Activated CD8-positive, alpha-beta T cell treated with anti-CD3 and anti-CD28 coated beads, Interleukin-2, amount 10 ng/mL, durations not matched to agents 7 days and 5 days (primary cell): ENCODE results near the gene EPB41L4B. TPM values are rescaled to one million over a fixed set of nuclear protein-coding genes. Genes with fewer than 3 reads are reported as not detected.

Experiments used
- ATAC-seq: fragments of 150-1000 bp; cut with Tn5 transposase; one replicate; pipeline ENCODE4 v1.10.0; 2021; ENCODE audit warnings: moderate library complexity
- CTCF ChIA-PET: fragments of 350-600 bp; sonication (Branson Sonifier 250); formaldehyde crosslinking; loops from one replicate; lab custom pipeline; 2021; ENCODE audit warnings: antibody characterized with exemption; lab: Charles Lee
- POLR2A ChIA-PET: fragments of 350-600 bp; sonication (Branson Sonifier 250); formaldehyde crosslinking; loops from one replicate; lab custom pipeline; 2021; ENCODE audit warnings: antibody characterized with exemption; lab: Charles Lee
- DNase-seq: peaks from one replicate; pipeline ENCODE4 v3.0.0-alpha.2; 2020
- H3K27ac Mint-ChIP-seq: one replicate; pipeline ENCODE4 v1.8.0; 2021; ENCODE audit warnings: mild to moderate bottlenecking, mixed read lengths
- H3K27me3 Mint-ChIP-seq: one replicate; pipeline ENCODE4 v1.8.0; 2021; ENCODE audit warnings: low read depth, mixed read lengths
- H3K36me3 Mint-ChIP-seq: one replicate; pipeline ENCODE4 v1.8.0; 2021; ENCODE audit warnings: low read depth, mixed read lengths
- H3K4me1 Mint-ChIP-seq: one replicate; pipeline ENCODE4 v1.8.0; 2021; ENCODE audit warnings: low read depth, mixed read lengths
- H3K4me3 Mint-ChIP-seq: one replicate; pipeline ENCODE4 v1.8.0; 2021; ENCODE audit warnings: mild to moderate bottlenecking, mixed read lengths
- H3K9me3 Mint-ChIP-seq: one replicate; pipeline ENCODE4 v1.8.0; 2022; ENCODE audit warnings: mixed read lengths; ENCODE audit not compliant: insufficient read depth
- total RNA-seq, 2 experiments: library from RNA; stranded (reverse); gene quantifications; one replicate each; pipeline ENCODE4 v1.2.3, GENCODE V29; 2021

The EPB41L4B gene
- total RNA-seq, 2 experiments from 2014 or later: not detected

DNA sequence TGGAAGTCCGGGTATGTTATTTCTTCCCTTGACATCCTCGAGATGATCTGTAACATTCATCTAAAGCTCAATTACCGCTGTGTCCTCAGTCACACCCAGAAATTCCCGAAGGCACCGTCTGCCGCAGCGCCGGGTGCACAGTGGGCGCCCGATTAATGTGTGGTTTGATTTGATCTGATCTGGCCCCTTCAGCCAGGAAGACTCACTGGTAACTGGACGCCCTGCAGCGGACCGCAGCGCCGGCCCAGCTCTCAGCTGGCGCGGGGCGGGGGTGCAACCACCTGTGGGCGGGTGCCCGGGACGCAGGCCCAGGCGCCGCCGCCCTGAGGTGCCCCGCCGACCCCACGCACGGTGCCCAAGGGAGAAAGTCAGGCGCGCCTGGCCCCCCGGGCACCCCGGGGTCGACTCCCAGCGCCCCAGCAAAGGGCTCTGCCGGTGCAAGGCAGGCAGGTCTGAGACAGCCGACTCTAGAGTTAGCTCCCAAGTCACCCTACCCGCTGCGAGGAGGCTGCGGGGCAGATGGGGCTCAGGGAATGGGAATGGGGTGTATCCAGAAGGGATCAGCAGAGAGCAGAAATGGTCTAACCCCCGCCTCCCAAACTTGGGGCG is 1.7 kb downstream of the EPB41L4B start:
- POLR2A ChIA-PET: no interaction called here
- H3K4me3 Mint-ChIP-seq: peak overlapping the region; percentile 55
- CTCF ChIA-PET: interaction anchor here (0.9 to 1.2 kb wide), 2 partner anchors 76 to 90 kb away, joined by 3 read pairs; no protein-coding TSS in a partner anchor

DNA sequence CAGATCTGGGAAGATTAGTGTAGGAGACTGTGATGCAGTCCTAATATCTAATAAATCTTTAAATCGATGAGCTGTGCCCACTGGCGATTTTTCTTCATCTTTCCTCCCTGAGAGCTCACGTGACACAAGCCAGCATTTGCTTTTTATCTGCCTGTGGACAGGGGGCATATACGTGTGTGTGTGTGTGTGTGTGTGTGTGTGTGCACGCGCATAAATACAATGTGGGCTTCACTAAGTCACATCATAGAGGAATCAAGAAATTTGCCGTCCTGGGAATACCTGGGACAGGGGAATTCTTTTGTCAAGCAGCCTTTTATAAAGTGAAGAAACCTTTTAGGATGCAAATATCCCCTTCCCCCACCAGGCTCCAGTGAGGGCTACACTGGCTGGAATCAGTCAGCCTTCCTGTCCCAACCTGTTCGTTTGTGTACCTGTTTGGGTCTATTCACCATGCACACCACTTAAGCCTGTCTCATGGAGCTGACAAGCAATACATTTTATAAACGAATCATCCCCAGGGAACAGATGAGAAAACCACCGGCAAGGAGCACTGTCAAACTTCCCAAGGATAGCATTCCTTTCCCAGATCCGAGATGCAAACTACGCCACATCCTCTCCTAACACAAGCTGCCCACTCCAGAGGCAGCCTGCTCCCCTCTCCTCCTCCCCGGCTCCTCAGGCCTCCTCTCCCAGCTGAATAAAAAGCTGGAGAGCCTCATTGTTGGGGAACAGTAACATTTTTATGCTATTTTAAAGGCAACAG is 2.7 kb downstream of the EPB41L4B start:
- Mint-ChIP-seq H3K36me3 (no peaks in the 10 kb centered on the region), H3K27me3 (peaks cover 61% of the 10 kb centered on the region), H3K27ac (no peak overlapping the region), H3K4me1 (peaks cover 14% of the 10 kb centered on the region), H3K9me3 (no peaks in the 10 kb centered on the region), H3K4me3 (no peak overlapping the region)
- POLR2A ChIA-PET: interaction anchor here (0.8 kb wide), 1 partner anchor 122 kb away, joined by 4 read pairs; no protein-coding TSS in a partner anchor
- DNase-seq: no peak
- no peak for ATAC-seq
- CTCF ChIA-PET: interaction anchor here (0.9 kb wide), 1 partner anchor 91 kb away, joined by 3 read pairs; no protein-coding TSS in a partner anchor

More for the DNA sequence above, 1.7 kb downstream of the EPB41L4B start:
- no peak overlapping the region for H3K27ac Mint-ChIP-seq
- H3K4me1 Mint-ChIP-seq: peaks cover 14% of the 10 kb centered on the region
- ATAC-seq: no peak
- no peaks in the 10 kb centered on the region for H3K36me3 Mint-ChIP-seq
- H3K27me3 Mint-ChIP-seq: peaks cover 66% of the 10 kb centered on the region
- DNase-seq: no peak
- no peaks in the 10 kb centered on the region for H3K9me3 Mint-ChIP-seq

DNA sequence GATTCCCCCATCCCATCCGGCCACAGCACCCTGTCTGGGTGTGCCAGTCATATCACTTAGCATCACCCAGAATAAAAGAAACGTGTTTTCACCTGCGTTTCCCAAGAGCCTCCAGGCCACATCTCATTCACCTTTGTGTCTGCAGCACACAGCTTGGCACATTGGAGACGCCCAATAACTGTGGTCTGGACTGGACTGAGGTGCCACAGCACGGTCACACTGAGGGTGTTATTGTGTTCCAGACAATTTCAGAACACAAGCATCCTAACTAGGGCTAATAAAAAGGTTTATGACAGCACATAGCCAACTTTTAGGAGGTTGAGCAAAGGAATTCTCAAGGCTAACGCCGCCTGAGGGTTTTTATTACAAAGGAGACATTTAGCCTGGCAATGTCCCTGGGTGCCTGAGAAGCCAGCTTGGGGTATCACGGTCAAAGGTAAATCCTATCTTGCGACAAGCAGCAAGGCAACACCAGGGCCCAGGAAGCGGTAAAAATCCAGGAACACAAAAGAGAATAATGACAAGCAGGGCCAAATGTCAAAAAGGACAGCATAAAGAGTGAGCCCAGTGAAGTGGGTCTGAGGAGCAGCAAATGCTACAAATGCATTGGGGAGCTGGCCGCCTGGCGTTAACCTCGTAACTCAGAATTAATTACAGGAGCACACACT is 3.4 kb downstream of the EPB41L4B start:
- DNase-seq (no peak), ATAC-seq (no peak)
- H3K4me3 Mint-ChIP-seq: no peak overlapping the region

DNA sequence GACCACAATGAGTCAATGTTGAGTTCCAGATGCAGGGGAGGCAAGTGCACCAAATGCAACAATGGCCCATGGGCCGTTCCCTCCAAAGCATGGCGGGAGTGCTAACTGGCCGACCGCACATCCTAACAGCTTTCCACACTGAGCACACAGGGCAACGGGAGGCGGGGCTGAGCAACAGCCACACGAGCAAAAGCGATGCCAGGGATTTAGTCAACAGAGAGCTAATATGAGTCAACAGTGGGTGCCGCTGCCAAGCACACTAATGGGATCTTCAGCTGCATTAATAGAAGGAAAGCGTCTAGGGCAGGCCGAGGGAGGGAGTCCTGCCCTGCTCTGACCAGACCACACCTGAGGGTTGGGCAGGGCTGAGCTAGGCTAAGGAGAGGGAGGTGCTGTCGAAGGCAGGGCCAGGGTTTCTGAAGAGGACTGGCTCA is 4.6 kb downstream of the EPB41L4B start:
- ChIA-PET CTCF (no interaction called here), POLR2A (no interaction called here)
- no peak overlapping the region for H3K27ac Mint-ChIP-seq
- no peaks in the 10 kb centered on the region for H3K36me3 Mint-ChIP-seq
- peaks cover 11% of the 10 kb centered on the region for H3K4me1 Mint-ChIP-seq
- ATAC-seq: no peak
- H3K27me3 Mint-ChIP-seq: peaks cover 55% of the 10 kb centered on the region
- H3K4me3 Mint-ChIP-seq: no peak overlapping the region
- no peaks in the 10 kb centered on the region for H3K9me3 Mint-ChIP-seq
- DNase-seq: no peak

More for the DNA sequence above, 3.4 kb downstream of the EPB41L4B start:
- Mint-ChIP-seq H3K4me1 (peaks cover 14% of the 10 kb centered on the region), H3K27me3 (peaks cover 60% of the 10 kb centered on the region), H3K9me3 (no peaks in the 10 kb centered on the region), H3K27ac (no peak overlapping the region), H3K36me3 (no peaks in the 10 kb centered on the region)
- POLR2A ChIA-PET: interaction anchor here (0.8 kb wide), 1 partner anchor 123 kb away, joined by 4 read pairs; no protein-coding TSS in a partner anchor
- CTCF ChIA-PET: no interaction called here

DNA sequence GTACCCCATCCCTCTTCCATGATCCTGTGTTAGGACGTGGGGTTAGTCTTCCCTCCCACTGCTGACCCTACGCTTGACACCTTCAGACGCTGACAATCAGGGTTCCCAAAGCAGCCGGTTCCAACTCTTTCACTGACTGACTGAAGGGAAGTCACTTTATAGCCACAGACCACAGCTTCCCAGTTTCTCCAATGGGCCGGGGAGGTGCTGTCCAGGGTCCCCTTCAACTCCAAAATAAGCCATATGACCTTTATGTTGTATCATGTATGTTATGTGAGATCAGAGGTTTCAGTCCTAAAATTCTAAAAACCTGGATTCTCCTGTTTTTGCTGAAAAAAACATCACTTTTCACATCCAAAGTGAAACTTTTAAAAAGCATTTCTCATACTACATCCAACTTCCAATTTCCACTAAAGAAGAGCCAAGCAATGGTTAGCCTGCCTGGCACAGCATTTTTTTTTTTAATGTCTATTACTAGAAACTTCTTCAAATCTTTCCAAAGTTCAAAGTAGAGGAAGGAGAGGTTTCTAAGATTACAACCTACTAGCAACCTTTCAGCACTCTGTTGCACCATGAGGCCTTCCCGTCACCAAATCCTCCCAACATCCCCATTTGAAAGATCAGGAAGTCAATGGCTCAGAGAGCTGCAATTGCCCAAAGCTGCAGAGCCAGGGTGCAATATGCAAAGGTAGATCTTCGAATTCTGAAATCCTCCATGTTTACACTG is 5.2 kb downstream of the EPB41L4B start:
- DNase-seq (no peak), ATAC-seq (no peak)
- Mint-ChIP-seq H3K4me1 (peaks cover 8% of the 10 kb centered on the region), H3K36me3 (no peaks in the 10 kb centered on the region), H3K27ac (no peak overlapping the region), H3K27me3 (peaks cover 55% of the 10 kb centered on the region), H3K9me3 (no peaks in the 10 kb centered on the region), H3K4me3 (no peak overlapping the region)
- ChIA-PET CTCF (interaction anchor here (0.9 kb wide), 1 partner anchor 19 kb away, joined by 4 read pairs; no protein-coding TSS in a partner anchor), POLR2A (no interaction called here)

DNA sequence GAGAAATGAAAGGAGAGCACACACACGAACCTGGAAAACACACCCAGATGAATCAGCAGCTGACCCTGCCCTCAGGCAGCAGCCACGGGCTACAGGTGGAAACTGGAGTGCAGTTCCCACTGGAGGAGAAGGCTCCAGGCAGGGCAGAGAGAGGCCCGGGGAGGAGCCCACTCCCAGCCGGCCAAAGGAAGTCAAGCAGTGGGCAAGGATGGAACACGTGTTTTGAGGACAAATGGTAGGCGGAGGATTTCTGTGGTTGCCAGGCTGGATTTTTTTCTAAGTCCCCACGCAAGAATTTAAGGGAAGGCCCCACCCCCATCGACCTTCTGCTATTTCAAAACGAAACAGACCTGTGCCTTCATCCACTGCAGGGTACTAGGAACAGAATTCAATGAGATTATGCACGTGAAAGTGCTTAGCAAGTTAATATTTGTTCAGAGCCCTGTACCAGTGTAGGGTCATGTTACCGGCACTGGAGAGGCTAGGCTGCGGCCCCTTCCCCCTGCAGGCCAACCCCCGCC is 6.8 kb downstream of the EPB41L4B start:
- POLR2A ChIA-PET: no interaction called here
- Mint-ChIP-seq H3K36me3 (no peaks in the 10 kb centered on the region), H3K4me3 (no peak overlapping the region), H3K9me3 (no peaks in the 10 kb centered on the region), H3K27me3 (peaks cover 53% of the 10 kb centered on the region), H3K4me1 (peaks cover 5% of the 10 kb centered on the region), H3K27ac (no peak overlapping the region)
- no peak for ATAC-seq
- CTCF ChIA-PET: no interaction called here
- DNase-seq: no peak

DNA sequence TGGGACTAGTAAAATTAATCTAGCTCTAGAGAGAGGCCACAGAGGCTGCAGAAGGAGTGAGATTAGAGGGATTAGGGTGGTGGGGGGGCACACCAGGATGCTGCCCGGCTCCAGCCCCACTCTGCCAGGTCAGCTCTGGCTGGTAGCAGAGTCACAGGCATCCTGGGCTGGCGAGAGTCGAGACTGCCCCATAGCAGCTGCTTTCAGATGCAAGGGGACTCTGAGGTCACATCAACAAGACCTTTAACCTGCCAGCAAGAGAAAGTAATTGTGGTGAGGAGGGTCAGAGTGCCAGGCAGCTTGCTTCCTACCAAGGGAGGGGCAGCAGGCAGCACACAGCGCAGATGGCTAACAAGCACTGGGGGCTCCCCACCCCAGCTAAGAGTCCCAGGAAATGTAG is 7.5 kb downstream of the EPB41L4B start:
- Mint-ChIP-seq H3K9me3 (no peaks in the 10 kb centered on the region), H3K4me1 (no peaks in the 10 kb centered on the region), H3K36me3 (no peaks in the 10 kb centered on the region), H3K27ac (no peak overlapping the region), H3K27me3 (peaks cover 46% of the 10 kb centered on the region), H3K4me3 (no peak overlapping the region)
- ChIA-PET POLR2A (no interaction called here), CTCF (interaction anchor here (1.1 kb wide), 1 partner anchor 415 kb away, joined by 3 read pairs; no protein-coding TSS in a partner anchor)
- DNase-seq (no peak), ATAC-seq (no peak)

DNA sequence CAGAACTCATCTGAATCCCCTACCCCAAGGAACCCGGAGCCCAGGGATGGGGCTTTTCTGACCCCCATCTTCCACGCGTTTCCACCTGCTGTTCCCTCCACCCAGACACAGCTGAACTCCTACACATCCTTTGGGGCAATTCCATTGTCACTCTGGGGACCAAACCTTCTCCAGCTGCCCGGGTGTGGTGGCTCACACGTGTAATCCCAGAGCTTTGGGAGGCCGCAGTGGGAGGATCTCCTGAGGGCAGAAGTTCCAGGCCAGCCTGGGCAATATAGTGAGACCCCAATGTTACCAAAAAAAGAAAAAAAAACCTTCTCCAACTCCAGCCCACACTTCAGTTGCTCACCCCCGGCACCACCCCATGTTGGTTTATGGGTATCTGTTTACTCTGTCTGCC is 8.1 kb downstream of the EPB41L4B start:
- H3K9me3 Mint-ChIP-seq: no peaks in the 10 kb centered on the region
- H3K27me3 Mint-ChIP-seq: peaks cover 40% of the 10 kb centered on the region
- ChIA-PET POLR2A (no interaction called here), CTCF (interaction anchor here (1.1 kb wide), 1 partner anchor 415 kb away, joined by 3 read pairs; no protein-coding TSS in a partner anchor)
- no peaks in the 10 kb centered on the region for H3K36me3 Mint-ChIP-seq
- H3K4me3 Mint-ChIP-seq: no peak overlapping the region
- H3K4me1 Mint-ChIP-seq: no peaks in the 10 kb centered on the region
- no peak overlapping the region for H3K27ac Mint-ChIP-seq
- ATAC-seq (no peak), DNase-seq (no peak)

DNA sequence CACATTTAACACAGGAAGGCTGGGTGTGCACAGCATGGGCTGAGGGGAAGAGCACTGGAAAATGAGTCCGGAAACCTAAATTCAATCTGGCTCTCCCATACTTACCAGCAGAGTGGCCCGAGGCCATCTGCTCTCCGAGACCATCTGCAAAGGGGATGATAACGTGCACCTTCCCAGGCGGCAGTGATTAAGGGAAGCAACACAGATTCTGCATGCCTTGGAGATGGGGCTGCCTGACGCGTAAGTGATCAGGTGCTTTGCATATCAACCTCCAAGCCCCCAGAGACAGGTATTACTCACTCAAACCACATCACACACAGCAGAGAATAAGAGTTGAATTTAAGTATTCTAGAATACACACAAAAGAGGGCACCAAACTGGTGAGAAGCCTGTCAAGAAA is 9.1 kb downstream of the EPB41L4B start:
- no peak for DNase-seq
- ChIA-PET POLR2A (no interaction called here), CTCF (no interaction called here)
- Mint-ChIP-seq H3K36me3 (no peaks in the 10 kb centered on the region), H3K9me3 (no peaks in the 10 kb centered on the region), H3K27ac (no peak overlapping the region), H3K27me3 (peaks cover 31% of the 10 kb centered on the region), H3K4me1 (no peaks in the 10 kb centered on the region), H3K4me3 (no peak overlapping the region)
- no peak for ATAC-seq

DNA sequence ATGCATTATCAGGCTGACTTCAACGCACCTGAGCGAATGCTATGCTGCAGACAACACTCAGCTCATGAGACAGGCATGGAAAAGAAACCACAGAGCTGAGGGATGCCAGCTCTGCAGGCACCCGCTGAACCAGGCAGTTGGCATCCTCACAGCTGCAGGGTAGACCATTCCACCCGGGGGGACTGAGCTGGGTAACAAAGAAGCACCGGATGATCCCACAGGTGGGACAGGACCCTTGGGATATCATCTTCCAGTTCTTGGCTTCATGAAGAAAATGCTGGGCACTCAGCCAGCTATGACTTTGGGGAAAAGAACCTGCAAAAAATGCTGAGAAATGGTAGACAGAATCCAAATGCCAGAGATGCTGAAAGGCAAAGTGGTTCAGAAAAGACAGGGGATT is 9.6 kb downstream of the EPB41L4B start:
- ATAC-seq (no peak), DNase-seq (no peak)
- no peaks in the 10 kb centered on the region for H3K4me1 Mint-ChIP-seq
- no peaks in the 10 kb centered on the region for H3K9me3 Mint-ChIP-seq
- no peak overlapping the region for H3K27ac Mint-ChIP-seq
- ChIA-PET POLR2A (no interaction called here), CTCF (no interaction called here)
- H3K27me3 Mint-ChIP-seq: peaks cover 29% of the 10 kb centered on the region
- no peak overlapping the region for H3K4me3 Mint-ChIP-seq
- no peaks in the 10 kb centered on the region for H3K36me3 Mint-ChIP-seq

DNA sequence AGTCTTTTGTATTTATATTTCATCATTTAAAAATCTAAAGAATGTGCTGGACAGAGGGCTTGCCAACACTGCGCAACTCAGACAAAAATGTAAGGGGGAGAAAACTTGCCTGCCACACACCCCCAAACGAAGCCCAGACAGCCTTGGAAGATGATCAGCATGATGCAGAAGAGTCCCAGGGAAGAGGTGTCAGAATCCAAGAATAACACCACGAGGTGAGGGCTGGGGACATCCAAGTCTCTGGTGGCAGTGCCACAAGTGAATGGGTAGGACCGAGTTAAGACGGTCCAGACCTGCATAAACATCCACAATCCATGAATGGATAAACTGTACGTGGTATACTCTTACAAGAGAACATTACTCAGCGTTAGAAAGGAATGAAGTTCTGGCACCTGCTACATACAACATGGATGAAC is 10.4 kb downstream of the EPB41L4B start:
- no peaks in the 10 kb centered on the region for H3K36me3 Mint-ChIP-seq
- H3K9me3 Mint-ChIP-seq: no peaks in the 10 kb centered on the region
- H3K27me3 Mint-ChIP-seq: peaks cover 21% of the 10 kb centered on the region
- H3K4me1 Mint-ChIP-seq: no peaks in the 10 kb centered on the region
- ChIA-PET CTCF (no interaction called here), POLR2A (no interaction called here)
- ATAC-seq (no peak), DNase-seq (no peak)
- H3K27ac Mint-ChIP-seq: no peak overlapping the region
- no peak overlapping the region for H3K4me3 Mint-ChIP-seq
